Measurements from ENCODE around the gene MARCHF5. TPM values are rescaled to one million over a fixed set of nuclear protein-coding genes. Genes with fewer than 3 reads are reported as not detected.

Gene MARCHF5
- total and polyA plus RNA-seq, 2 of the 8 experiments (the other 6 are each of a cell fraction or from before 2014, with no cell fraction given) = 8.7 to 26.8 TPM

- TF ChIP-seq JUND (IDR thresholded peaks at IDR 0.05; ENCODE audit: low read length) = no peak
Observed at GRCh38 chr10:92274071-92274470, 16.9 kb upstream of the MARCHF5 start (continued).

All from H1 (cell line).